IMR-90 (cell line): Measurements from ENCODE around the gene ARF6. TPM values are rescaled to one million over a fixed set of nuclear protein-coding genes. Genes with fewer than 3 reads are reported as not detected.

ENCODE experiments used
- ATAC-seq: fragments of 200-7000 bp; cut with Tn5 transposase; 2 replicates; pipeline ENCODE4 v1.9.1; 2020; ENCODE audit warnings: low read depth, mild to moderate bottlenecking, moderate library complexity
- BruUV-seq: library from RNA; stranded (reverse); fragments of 400-500 nt; replicated peaks from 2 replicates; lab custom pipeline; 2021; lab: Mats Ljungman, UMichigan
- CTCF ChIA-PET: fragments of 300-600 bp; formaldehyde crosslinking; extraction: SDS; loops from one replicate; lab custom pipeline; 2021; ENCODE audit warnings: antibody characterized with exemption; lab: Yijun Ruan, JAX
- POLR2A ChIA-PET: fragments of 300-600 bp; sonication (Branson Sonifier 250); formaldehyde crosslinking; loops from one replicate; lab custom pipeline; 2022; ENCODE audit warnings: antibody characterized with exemption; ENCODE audit not compliant: unreplicated experiment; lab: Charles Lee
- DNase-seq: peaks from one replicate; pipeline ENCODE4 v3.0.0; 2013
- H2AFZ ChIP-seq: replicated peaks from 2 replicates; pipeline ENCODE3; 2013; ENCODE audit warnings: low read length, mild to moderate bottlenecking; ENCODE audit not compliant: poor library complexity
- H2AK5ac ChIP-seq: 2 replicates; pipeline ENCODE4 v1.6.1; 2013; ENCODE audit warnings: low read depth, low read length, inconsistent platforms
- H2AK9ac ChIP-seq: replicated peaks from 2 replicates; pipeline ENCODE3; 2013; ENCODE audit warnings: mild to moderate bottlenecking, low read depth, low read length, moderate library complexity; ENCODE audit not compliant: poor library complexity
- H2BK120ac ChIP-seq: 2 replicates; pipeline ENCODE4 v1.6.1; 2013; ENCODE audit warnings: low read depth, low read length, inconsistent platforms
- H2BK15ac ChIP-seq: 3 replicates; pipeline ENCODE4 v1.6.1; 2013; ENCODE audit warnings: low read depth, low read length, inconsistent platforms
- H2BK20ac ChIP-seq: 2 replicates; pipeline ENCODE4 v1.6.1; 2013; ENCODE audit warnings: low read depth, mild to moderate bottlenecking, inconsistent platforms, low read length, moderate library complexity
- H2BK5ac ChIP-seq: 2 replicates; pipeline ENCODE4 v1.6.1; 2013; ENCODE audit warnings: mild to moderate bottlenecking, low read depth, low read length, inconsistent platforms; ENCODE audit not compliant: poor library complexity, severe bottlenecking
- H3K14ac ChIP-seq: replicated peaks from 2 replicates; pipeline ENCODE4 v1.6.1; 2013; ENCODE audit warnings: low read depth, low read length, inconsistent platforms
- H3K18ac ChIP-seq: 2 replicates; pipeline ENCODE4 v1.6.1; 2013; ENCODE audit warnings: low read depth, low read length, control low read depth
- H3K23ac ChIP-seq: 2 replicates; pipeline ENCODE4 v1.6.1; 2013; ENCODE audit warnings: low read depth, low read length, inconsistent platforms
- H3K27ac ChIP-seq: 2 replicates; pipeline ENCODE4 v1.5.1; 2013; ENCODE audit warnings: mild to moderate bottlenecking, control low read depth, low read length; ENCODE audit not compliant: insufficient read depth
- H3K27me3 ChIP-seq: 2 replicates; pipeline ENCODE4 v1.6.1; 2013; ENCODE audit warnings: low read length; ENCODE audit not compliant: control insufficient read depth, insufficient read depth
- H3K36me3 ChIP-seq: 2 replicates; pipeline ENCODE4 v1.6.1; 2013; ENCODE audit warnings: low read length, mixed read lengths; ENCODE audit not compliant: control insufficient read depth, insufficient read depth
- H3K4ac ChIP-seq: 2 replicates; pipeline ENCODE4 v1.6.1; 2013; ENCODE audit warnings: low read depth, low read length, inconsistent platforms
- H3K4me1 ChIP-seq: 2 replicates; pipeline ENCODE4 v1.6.1; 2013; ENCODE audit warnings: low read length, mixed read lengths; ENCODE audit not compliant: control insufficient read depth, insufficient read depth
- H3K4me2 ChIP-seq: 2 replicates; pipeline ENCODE4 v1.6.1; 2013; ENCODE audit warnings: low read depth, mild to moderate bottlenecking, control low read depth, low read length, moderate library complexity
- H3K4me3 ChIP-seq: 2 replicates; pipeline ENCODE4 v1.5.1; 2013; ENCODE audit warnings: low read depth, mild to moderate bottlenecking, control low read depth, low read length, moderate library complexity; ENCODE audit not compliant: insufficient read depth
- H3K56ac ChIP-seq: 2 replicates; pipeline ENCODE4 v1.6.1; 2013; ENCODE audit warnings: low read length, inconsistent platforms; ENCODE audit not compliant: insufficient read depth; ENCODE audit errors: extremely low read depth
- H3K79me1 ChIP-seq, 2 experiments: 2 replicates each; pipeline ENCODE4 v1.6.1; 2013; ENCODE audit warnings: low read length in 2 of 2, inconsistent platforms in 1 of 2, low read depth in 1 of 2
- H3K9ac ChIP-seq: 2 replicates; pipeline ENCODE4 v1.6.1; 2013; ENCODE audit warnings: low read depth, low read length, control low read depth
- H3K9me1 ChIP-seq: 2 replicates; pipeline ENCODE4 v1.6.1; 2013; ENCODE audit warnings: low read length, inconsistent platforms; ENCODE audit not compliant: insufficient read depth
- H3K9me3 ChIP-seq: 2 replicates; pipeline ENCODE4 v1.6.1; 2013; ENCODE audit warnings: low read length; ENCODE audit not compliant: control insufficient read depth, insufficient read depth
- H4K20me1 ChIP-seq: 2 replicates; pipeline ENCODE4 v1.6.1; 2013; ENCODE audit warnings: low read length, inconsistent platforms; ENCODE audit not compliant: insufficient read depth
- H4K5ac ChIP-seq: 2 replicates; pipeline ENCODE4 v1.6.1; 2013; ENCODE audit warnings: mild to moderate bottlenecking, low read depth, low read length, control low read depth
- H4K8ac ChIP-seq, 2 experiments: 2 replicates each; pipeline ENCODE4 v1.6.1; 2013; ENCODE audit warnings: low read depth in 2 of 2, low read length in 2 of 2, control low read depth in 1 of 2, inconsistent platforms in 1 of 2
- H4K91ac ChIP-seq: 2 replicates; pipeline ENCODE4 v1.6.1; 2013; ENCODE audit warnings: low read depth, low read length, inconsistent platforms; ENCODE audit not compliant: insufficient read depth
- BHLHE40 ChIP-seq: fragments of 150-350 bp; IDR thresholded peaks from 2 replicates; pipeline ENCODE4 v1.6.1; 2016; ENCODE audit warnings: mild to moderate bottlenecking, low read depth, low read length
- CHD1 ChIP-seq: IDR thresholded peaks from 2 replicates; pipeline ENCODE4 v1.6.1; 2012; ENCODE audit warnings: low read depth, low read length, improper control_type of control experiment
- CTCF ChIP-seq: conservative IDR thresholded peaks from 2 replicates; pipeline ENCODE4 v1.5.1; 2012; ENCODE audit warnings: mild to moderate bottlenecking, low read depth, low read length, improper control_type of control experiment
- MAZ ChIP-seq: IDR thresholded peaks from 2 replicates; pipeline ENCODE4 v1.6.1; 2012; ENCODE audit warnings: low read depth, mild to moderate bottlenecking, low read length, improper control_type of control experiment, moderate library complexity, borderline replicate concordance
- POLR2A ChIP-seq: IDR thresholded peaks from 2 replicates; pipeline ENCODE4 v1.6.1; 2012; ENCODE audit warnings: mild to moderate bottlenecking, low read depth, low read length
- RCOR1 ChIP-seq: IDR thresholded peaks from 2 replicates; pipeline ENCODE4 v1.6.1; 2012; ENCODE audit warnings: mild to moderate bottlenecking, low read length, improper control_type of control experiment; ENCODE audit not compliant: insufficient replicate concordance
- USF2 ChIP-seq: fragments of 150-350 bp; IDR thresholded peaks from 2 replicates; pipeline ENCODE4 v1.6.1; 2017; ENCODE audit warnings: mild to moderate bottlenecking, antibody characterized with exemption, low read length, low read depth
- WGBS, 2 experiments: methylation state at CpG; one replicate each; pipeline versions ENCODE4 v1.1.5 to v1.1.7; 2013; ENCODE audit warnings: missing lambda C conversion rate in 2 of 2; ENCODE audit not compliant: insufficient read length in 1 of 2; ENCODE audit errors: extremely low coverage in 2 of 2; 5-methylcytosine and 5-hydroxymethylcytosine counted together
- dilution Hi-C: fragments of 300-500 bp; cut with HindIII; formaldehyde crosslinking; loops from one replicate; pipeline ENCODE4 v1.14.3; 2018; ENCODE audit warnings: low sequenced_read_pairs; ENCODE audit not compliant: unreplicated experiment
- in situ Hi-C: fragments of 300-500 bp; cut with MboI; formaldehyde crosslinking; loops from 3 replicates; pipeline ENCODE4 v1.14.3; 2019; ENCODE audit warnings: low sequenced_read_pairs, inconsistent platforms, mixed read lengths
- intact Hi-C: fragments of 100-400 bp; cut with micrococcal nuclease; formaldehyde crosslinking; loops from 2 replicates; pipeline ENCODE4 v1.10.0; 2022
- polyA plus RNA-seq, 3 experiments: library from polyadenylated mRNA; depleted of rRNA; stranded (reverse); fragments of >200 nt; gene quantifications; 2 replicates each; pipeline ENCODE4 v1.2.3, GENCODE V29; 2012; ENCODE audit warnings: low replicate concordance in 1 of 3
- total RNA-seq: library from RNA; depleted of rRNA; stranded (reverse); fragments of >200 nt; gene quantifications from 2 replicates; pipeline ENCODE4 v1.2.3, GENCODE V29; 2012

ARF6 gene
- total and polyA plus RNA-seq, 2 of the 4 experiments (the other 2 are of a cell fraction) = 32.1 to 40.1 TPM

GRCh38 chr14:49928015-49928414 lies 35.1 kb downstream of the ARF6 start:
- POLR2A ChIA-PET = interaction anchor here (0.5 kb wide), 1 partner anchor 61 kb away, joined by 3 read pairs; no protein-coding TSS in a partner anchor
- CTCF ChIA-PET = interaction anchor here (1.7 kb wide), 1 partner anchor 10 kb away, joined by 9 read pairs; no protein-coding TSS in a partner anchor

More at GRCh38 chr14:49928015-49928414, 35.1 kb downstream of the ARF6 start:
- Histone ChIP-seq H4K20me1 (no peaks in the 10 kb centered on the region), H3K27me3 (no peaks in the 10 kb centered on the region), H2AFZ (no peak overlapping the region), H3K18ac (no peak overlapping the region), H4K5ac (no peak overlapping the region), H3K36me3 (no peaks in the 10 kb centered on the region), H3K9ac (no peak overlapping the region), H4K91ac (no peak overlapping the region), H3K14ac (no peak overlapping the region), H3K4me1 (peaks cover 4% of the 10 kb centered on the region; the same call in 1 of the 2 replicates), H2AK5ac (no peak overlapping the region), H2AK9ac (no peak overlapping the region), H2BK120ac (no peak overlapping the region), H3K79me1 (no peaks in the 10 kb centered on the region), H3K56ac (no peak overlapping the region), H3K4me2 (no peak overlapping the region; the same call in 1 of the 2 replicates), H3K23ac (no peak overlapping the region), H3K9me1 (no peaks in the 10 kb centered on the region; the same call in 1 of the 2 replicates), H3K27ac (no peak overlapping the region), H2BK15ac (no peak overlapping the region), H2BK20ac (no peak overlapping the region), H2BK5ac (no peak overlapping the region), H4K8ac (no peak overlapping the region), H3K9me3 (no peaks in the 10 kb centered on the region), H3K4ac (no peak overlapping the region), H3K4me3 (no peak overlapping the region)
- no peak for TF ChIP-seq RCOR1
- TF ChIP-seq USF2 = no peak
- 0 out of 2 replicates have a peak, but pooled peaks have one; percentile 20 for TF ChIP-seq BHLHE40
- no peak for TF ChIP-seq MAZ
- no peak for TF ChIP-seq POLR2A
- TF ChIP-seq CTCF = no peak
- no peak for TF ChIP-seq CHD1
- intact Hi-C loops = no loop called here
- in situ Hi-C loops = no loop called here
- peak; percentile 36 for DNase-seq
- WGBS, 2 experiments = no CpG with 5 or more reads among the region's 2 CpGs
- dilution Hi-C loops = no loop called here
- peak; percentile 61 for ATAC-seq
- no TSS peak for BruUV-seq
